ENCODE measurements around the gene CEP20.
"Not testable (repeated sequence)": the region's sequence is repeated elsewhere in the genome, so short reads cannot be mapped to it uniquely, and the experiment has no call there.

Gene CEP20

GRCh38 chr16:15919331-15919730, 30.9 kb upstream of the CEP20 start:
- no peak overlapping the region for H3K27ac ChIP-seq (ENCODE audit: low read depth, low read length)
- no peak overlapping the region for H3K4me3 ChIP-seq (ENCODE audit: low read depth, low read length)
- H3K9ac ChIP-seq (ENCODE audit: low read length) = no peak overlapping the region
- WGBS (ENCODE audit: extremely low coverage, insufficient coverage, insufficient read length) = no CpG with 5 or more reads among the region's 6 CpGs
- no peaks in the 10 kb centered on the region for H3K4me1 ChIP-seq (ENCODE audit: control insufficient read depth in 1 of 2, insufficient read depth in 2 of 2, low read length in 2 of 2)
- no peak overlapping the region for H3K14ac ChIP-seq (ENCODE audit: low read length)
- no peaks in the 10 kb centered on the region for H3K79me1 ChIP-seq (ENCODE audit: low read length)
- no peaks in the 10 kb centered on the region for H3K27me3 ChIP-seq (ENCODE audit: insufficient read depth, low read length)
- H4K91ac ChIP-seq (ENCODE audit: low read depth, low read length) = no peak overlapping the region
- H3K4ac ChIP-seq (ENCODE audit: low read depth, low read length) = no peak overlapping the region
- H3K9me3 ChIP-seq (ENCODE audit: insufficient read depth, low read depth, low read length) = peaks cover 2% of the 10 kb centered on the region
- H3K79me2 ChIP-seq (ENCODE audit: control insufficient read depth, insufficient read depth, low read length, poor library complexity) = no peaks in the 10 kb centered on the region
- H2BK12ac ChIP-seq (ENCODE audit: low read length) = no peak overlapping the region
- no peak for DNase-seq
- H2AK5ac ChIP-seq (ENCODE audit: low read length) = no peak overlapping the region
- H2BK120ac ChIP-seq (ENCODE audit: insufficient read depth, low read length, poor library complexity) = no peak overlapping the region
- H3K4me2 ChIP-seq (ENCODE audit: low read length) = no peak overlapping the region
- H4K8ac ChIP-seq (ENCODE audit: low read depth, low read length) = no peak overlapping the region
- no peak overlapping the region for H4K12ac ChIP-seq (ENCODE audit: low read depth, low read length)
- no peaks in the 10 kb centered on the region for H3K36me3 ChIP-seq (ENCODE audit: control insufficient read depth in 1 of 2, insufficient read depth in 2 of 2, low read length in 2 of 2)
- H3K23ac ChIP-seq (ENCODE audit: low read length) = no peak overlapping the region
- no peak overlapping the region for H2BK5ac ChIP-seq (ENCODE audit: low read depth, low read length, poor library complexity)
- H3K18ac ChIP-seq (ENCODE audit: low read length) = no peak overlapping the region
- H2AFZ ChIP-seq (ENCODE audit: insufficient read depth, low read length, poor library complexity) = no peak overlapping the region

GRCh38 chr16:15918314-15918713, 29.9 kb upstream of the CEP20 start:
- not testable (repeated sequence) for H3K14ac ChIP-seq (ENCODE audit: low read length); H3K9ac ChIP-seq (ENCODE audit: low read length); H3K18ac ChIP-seq (ENCODE audit: low read length); H3K4me1 ChIP-seq (ENCODE audit: control insufficient read depth in 1 of 2, insufficient read depth in 2 of 2, low read length in 2 of 2); H3K27ac ChIP-seq (ENCODE audit: low read depth, low read length); H2AK5ac ChIP-seq (ENCODE audit: low read length); H4K8ac ChIP-seq (ENCODE audit: low read depth, low read length); H4K12ac ChIP-seq (ENCODE audit: low read depth, low read length); H3K4ac ChIP-seq (ENCODE audit: low read depth, low read length); H2BK12ac ChIP-seq (ENCODE audit: low read length); H3K27me3 ChIP-seq (ENCODE audit: insufficient read depth, low read length); H3K23ac ChIP-seq (ENCODE audit: low read length); H3K4me3 ChIP-seq (ENCODE audit: low read depth, low read length); H4K91ac ChIP-seq (ENCODE audit: low read depth, low read length); H2BK120ac ChIP-seq (ENCODE audit: insufficient read depth, low read length, poor library complexity); H3K36me3 ChIP-seq (ENCODE audit: control insufficient read depth in 1 of 2, insufficient read depth in 2 of 2, low read length in 2 of 2); H2BK5ac ChIP-seq (ENCODE audit: low read depth, low read length, poor library complexity); H3K4me2 ChIP-seq (ENCODE audit: low read length); H3K79me1 ChIP-seq (ENCODE audit: low read length); H3K9me3 ChIP-seq (ENCODE audit: insufficient read depth, low read depth, low read length); H3K79me2 ChIP-seq (ENCODE audit: control insufficient read depth, insufficient read depth, low read length, poor library complexity); H2AFZ ChIP-seq (ENCODE audit: insufficient read depth, low read length, poor library complexity); DNase-seq
- no CpG with 5 or more reads among the region's 3 CpGs for WGBS (ENCODE audit: extremely low coverage, insufficient coverage, insufficient read length)

- H4K91ac ChIP-seq (ENCODE audit: low read depth, low read length) = no peak overlapping the region
- no CpG with 5 or more reads among the region's 8 CpGs for WGBS (ENCODE audit: extremely low coverage, insufficient coverage, insufficient read length)
- no peak for DNase-seq
- H3K4me1 ChIP-seq (ENCODE audit: control insufficient read depth in 1 of 2, insufficient read depth in 2 of 2, low read length in 2 of 2) = no peaks in the 10 kb centered on the region
- no peak overlapping the region for H2AFZ ChIP-seq (ENCODE audit: insufficient read depth, low read length, poor library complexity)
- no peak overlapping the region for H3K4ac ChIP-seq (ENCODE audit: low read depth, low read length)
- H3K79me1 ChIP-seq (ENCODE audit: low read length) = no peaks in the 10 kb centered on the region
- no peak overlapping the region for H4K8ac ChIP-seq (ENCODE audit: low read depth, low read length)
- H3K18ac ChIP-seq (ENCODE audit: low read length) = no peak overlapping the region
- no peak overlapping the region for H3K4me3 ChIP-seq (ENCODE audit: low read depth, low read length)
- no peak overlapping the region for H2AK5ac ChIP-seq (ENCODE audit: low read length)
- H3K23ac ChIP-seq (ENCODE audit: low read length) = no peak overlapping the region
- H3K14ac ChIP-seq (ENCODE audit: low read length) = no peak overlapping the region
- H3K79me2 ChIP-seq (ENCODE audit: control insufficient read depth, insufficient read depth, low read length, poor library complexity) = no peaks in the 10 kb centered on the region
- H2BK5ac ChIP-seq (ENCODE audit: low read depth, low read length, poor library complexity) = no peak overlapping the region
- no peak overlapping the region for H2BK12ac ChIP-seq (ENCODE audit: low read length)
- H3K36me3 ChIP-seq (ENCODE audit: control insufficient read depth in 1 of 2, insufficient read depth in 2 of 2, low read length in 2 of 2) = no peaks in the 10 kb centered on the region
- no peak overlapping the region for H3K27ac ChIP-seq (ENCODE audit: low read depth, low read length)
- H3K4me2 ChIP-seq (ENCODE audit: low read length) = no peak overlapping the region
- H4K12ac ChIP-seq (ENCODE audit: low read depth, low read length) = no peak overlapping the region
- no peaks in the 10 kb centered on the region for H3K27me3 ChIP-seq (ENCODE audit: insufficient read depth, low read length)
- no peak overlapping the region for H2BK120ac ChIP-seq (ENCODE audit: insufficient read depth, low read length, poor library complexity)
- no peak overlapping the region for H3K9ac ChIP-seq (ENCODE audit: low read length)
- peaks cover 2% of the 10 kb centered on the region for H3K9me3 ChIP-seq (ENCODE audit: insufficient read depth, low read depth, low read length)
Measured at GRCh38 chr16:15916323-15916722, 27.9 kb upstream of the CEP20 start.

DNA sequence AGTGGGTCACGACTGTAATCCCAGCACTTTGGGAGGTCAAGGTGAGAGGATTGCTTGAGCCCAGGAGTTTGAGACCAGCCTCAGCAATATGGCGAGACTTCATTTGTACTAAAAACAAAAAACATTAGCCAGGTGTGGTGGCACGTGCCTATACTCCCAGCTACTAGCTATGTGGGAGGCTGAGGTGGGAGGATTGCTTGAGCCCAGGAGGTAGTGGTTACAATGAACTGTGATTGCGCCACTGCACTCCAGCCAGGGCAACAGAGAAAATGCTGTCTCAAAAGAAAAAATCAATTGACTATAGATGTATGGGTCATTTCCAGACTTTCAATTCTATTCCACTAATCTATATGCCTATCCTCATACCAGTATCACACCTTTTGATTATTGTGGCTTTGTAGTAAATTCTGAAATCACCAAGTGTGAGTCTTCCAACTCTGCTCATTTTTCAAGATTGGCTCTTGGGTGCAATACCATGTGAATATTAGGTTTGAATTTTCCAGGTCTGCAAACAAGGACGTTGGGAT, 27.2 kb upstream of the CEP20 start:
- Histone ChIP-seq H2BK5ac (ENCODE audit: low read depth, low read length, poor library complexity) (no peak overlapping the region), H3K79me1 (ENCODE audit: low read length) (no peaks in the 10 kb centered on the region), H2BK12ac (ENCODE audit: low read length) (no peak overlapping the region), H2AFZ (ENCODE audit: insufficient read depth, low read length, poor library complexity) (no peak overlapping the region), H3K4me2 (ENCODE audit: low read length) (no peak overlapping the region), H2BK120ac (ENCODE audit: insufficient read depth, low read length, poor library complexity) (no peak overlapping the region), H3K27ac (ENCODE audit: low read depth, low read length) (no peak overlapping the region), H3K79me2 (ENCODE audit: control insufficient read depth, insufficient read depth, low read length, poor library complexity) (no peaks in the 10 kb centered on the region), H3K4me1 (ENCODE audit: control insufficient read depth in 1 of 2, insufficient read depth in 2 of 2, low read length in 2 of 2) (no peaks in the 10 kb centered on the region), H4K91ac (ENCODE audit: low read depth, low read length) (no peak overlapping the region), H3K14ac (ENCODE audit: low read length) (no peak overlapping the region), H3K23ac (ENCODE audit: low read length) (no peak overlapping the region), H4K8ac (ENCODE audit: low read depth, low read length) (no peak overlapping the region), H3K18ac (ENCODE audit: low read length) (no peak overlapping the region), H3K4me3 (ENCODE audit: low read depth, low read length) (no peak overlapping the region), H4K12ac (ENCODE audit: low read depth, low read length) (no peak overlapping the region), H3K36me3 (ENCODE audit: control insufficient read depth in 1 of 2, insufficient read depth in 2 of 2, low read length in 2 of 2) (no peaks in the 10 kb centered on the region), H3K4ac (ENCODE audit: low read depth, low read length) (no peak overlapping the region), H2AK5ac (ENCODE audit: low read length) (no peak overlapping the region), H3K27me3 (ENCODE audit: insufficient read depth, low read length) (no peaks in the 10 kb centered on the region), H3K9me3 (ENCODE audit: insufficient read depth, low read depth, low read length) (peaks cover 2% of the 10 kb centered on the region), H3K9ac (ENCODE audit: low read length) (no peak overlapping the region)
- no CpG with 5 or more reads among the region's 5 CpGs for WGBS (ENCODE audit: extremely low coverage, insufficient coverage, insufficient read length)
- DNase-seq = no peak
